ENCODE results near the gene ATP6V1B1.

DNA sequence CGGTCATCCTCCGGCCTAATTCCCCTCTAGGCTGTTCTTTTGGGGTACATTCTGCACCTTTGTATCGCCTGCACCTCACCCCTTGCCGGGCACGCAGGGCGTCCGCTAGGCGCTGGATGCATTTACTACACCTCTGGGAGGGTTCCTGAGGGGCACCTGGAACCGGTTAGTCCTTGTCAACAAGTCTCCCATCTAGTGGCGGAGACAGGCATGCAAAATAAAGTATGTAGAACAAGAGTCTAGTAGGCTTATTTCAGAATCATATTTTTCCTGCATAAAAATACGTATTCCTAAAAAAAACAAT is 59.7 kb downstream of the ATP6V1B1 start:
- no peak for TF ChIP-seq IRF2 (CRISPR knock-in tag; IDR thresholded peaks at IDR 0.05; ENCODE audit: borderline replicate concordance, low read depth)
- TF ChIP-seq, protein P1, sequence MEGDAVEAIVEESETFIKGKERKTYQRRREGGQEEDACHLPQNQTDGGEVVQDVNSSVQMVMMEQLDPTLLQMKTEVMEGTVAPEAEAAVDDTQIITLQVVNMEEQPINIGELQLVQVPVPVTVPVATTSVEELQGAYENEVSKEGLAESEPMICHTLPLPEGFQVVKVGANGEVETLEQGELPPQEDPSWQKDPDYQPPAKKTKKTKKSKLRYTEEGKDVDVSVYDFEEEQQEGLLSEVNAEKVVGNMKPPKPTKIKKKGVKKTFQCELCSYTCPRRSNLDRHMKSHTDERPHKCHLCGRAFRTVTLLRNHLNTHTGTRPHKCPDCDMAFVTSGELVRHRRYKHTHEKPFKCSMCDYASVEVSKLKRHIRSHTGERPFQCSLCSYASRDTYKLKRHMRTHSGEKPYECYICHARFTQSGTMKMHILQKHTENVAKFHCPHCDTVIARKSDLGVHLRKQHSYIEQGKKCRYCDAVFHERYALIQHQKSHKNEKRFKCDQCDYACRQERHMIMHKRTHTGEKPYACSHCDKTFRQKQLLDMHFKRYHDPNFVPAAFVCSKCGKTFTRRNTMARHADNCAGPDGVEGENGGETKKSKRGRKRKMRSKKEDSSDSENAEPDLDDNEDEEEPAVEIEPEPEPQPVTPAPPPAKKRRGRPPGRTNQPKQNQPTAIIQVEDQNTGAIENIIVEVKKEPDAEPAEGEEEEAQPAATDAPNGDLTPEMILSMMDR (IDR thresholded peaks at IDR 0.05): no peak
- TF ChIP-seq, protein P2, sequence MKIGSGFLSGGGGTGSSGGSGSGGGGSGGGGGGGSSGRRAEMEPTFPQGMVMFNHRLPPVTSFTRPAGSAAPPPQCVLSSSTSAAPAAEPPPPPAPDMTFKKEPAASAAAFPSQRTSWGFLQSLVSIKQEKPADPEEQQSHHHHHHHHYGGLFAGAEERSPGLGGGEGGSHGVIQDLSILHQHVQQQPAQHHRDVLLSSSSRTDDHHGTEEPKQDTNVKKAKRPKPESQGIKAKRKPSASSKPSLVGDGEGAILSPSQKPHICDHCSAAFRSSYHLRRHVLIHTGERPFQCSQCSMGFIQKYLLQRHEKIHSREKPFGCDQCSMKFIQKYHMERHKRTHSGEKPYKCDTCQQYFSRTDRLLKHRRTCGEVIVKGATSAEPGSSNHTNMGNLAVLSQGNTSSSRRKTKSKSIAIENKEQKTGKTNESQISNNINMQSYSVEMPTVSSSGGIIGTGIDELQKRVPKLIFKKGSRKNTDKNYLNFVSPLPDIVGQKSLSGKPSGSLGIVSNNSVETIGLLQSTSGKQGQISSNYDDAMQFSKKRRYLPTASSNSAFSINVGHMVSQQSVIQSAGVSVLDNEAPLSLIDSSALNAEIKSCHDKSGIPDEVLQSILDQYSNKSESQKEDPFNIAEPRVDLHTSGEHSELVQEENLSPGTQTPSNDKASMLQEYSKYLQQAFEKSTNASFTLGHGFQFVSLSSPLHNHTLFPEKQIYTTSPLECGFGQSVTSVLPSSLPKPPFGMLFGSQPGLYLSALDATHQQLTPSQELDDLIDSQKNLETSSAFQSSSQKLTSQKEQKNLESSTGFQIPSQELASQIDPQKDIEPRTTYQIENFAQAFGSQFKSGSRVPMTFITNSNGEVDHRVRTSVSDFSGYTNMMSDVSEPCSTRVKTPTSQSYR (CRISPR knock-in tag; IDR thresholded peaks at IDR 0.05): no peak
- TF ChIP-seq TCF7 (CRISPR knock-in tag; IDR thresholded peaks at IDR 0.05; ENCODE audit: low read depth): no peak
- TF ChIP-seq SOX15 (CRISPR knock-in tag; IDR thresholded peaks at IDR 0.05): no peak
- TF ChIP-seq TP53 (CRISPR knock-in tag; IDR thresholded peaks at IDR 0.05): no peak
- TF ChIP-seq SP1 (CRISPR knock-in tag; conservative IDR thresholded peaks at IDR 0.05): no peak
- TF ChIP-seq CREB1 (CRISPR knock-in tag; IDR thresholded peaks at IDR 0.05): no peak
- TF ChIP-seq, protein P3, sequence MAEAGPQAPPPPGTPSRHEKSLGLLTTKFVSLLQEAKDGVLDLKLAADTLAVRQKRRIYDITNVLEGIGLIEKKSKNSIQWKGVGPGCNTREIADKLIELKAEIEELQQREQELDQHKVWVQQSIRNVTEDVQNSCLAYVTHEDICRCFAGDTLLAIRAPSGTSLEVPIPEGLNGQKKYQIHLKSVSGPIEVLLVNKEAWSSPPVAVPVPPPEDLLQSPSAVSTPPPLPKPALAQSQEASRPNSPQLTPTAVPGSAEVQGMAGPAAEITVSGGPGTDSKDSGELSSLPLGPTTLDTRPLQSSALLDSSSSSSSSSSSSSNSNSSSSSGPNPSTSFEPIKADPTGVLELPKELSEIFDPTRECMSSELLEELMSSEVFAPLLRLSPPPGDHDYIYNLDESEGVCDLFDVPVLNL (CRISPR knock-in tag; IDR thresholded peaks at IDR 0.05; ENCODE audit: borderline replicate concordance, low read depth): no peak
- TF ChIP-seq KAT7 (CRISPR knock-in tag; IDR thresholded peaks at IDR 0.05; ENCODE audit: borderline replicate concordance): no peak
- TF ChIP-seq ATF2 (CRISPR knock-in tag; IDR thresholded peaks at IDR 0.05; ENCODE audit: borderline replicate concordance, low read depth): no peak
- TF ChIP-seq, protein P4, sequence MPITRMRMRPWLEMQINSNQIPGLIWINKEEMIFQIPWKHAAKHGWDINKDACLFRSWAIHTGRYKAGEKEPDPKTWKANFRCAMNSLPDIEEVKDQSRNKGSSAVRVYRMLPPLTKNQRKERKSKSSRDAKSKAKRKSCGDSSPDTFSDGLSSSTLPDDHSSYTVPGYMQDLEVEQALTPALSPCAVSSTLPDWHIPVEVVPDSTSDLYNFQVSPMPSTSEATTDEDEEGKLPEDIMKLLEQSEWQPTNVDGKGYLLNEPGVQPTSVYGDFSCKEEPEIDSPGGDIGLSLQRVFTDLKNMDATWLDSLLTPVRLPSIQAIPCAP (CRISPR knock-in tag; IDR thresholded peaks at IDR 0.05): no peak
- no peak for TF ChIP-seq ATF1 (CRISPR knock-in tag; IDR thresholded peaks at IDR 0.05)
- no peak for TF ChIP-seq NFYB (CRISPR knock-in tag; conservative IDR thresholded peaks at IDR 0.05; ENCODE audit: low read depth)
